ENCODE results near the gene RBM19.
"Not testable (repeated sequence)": the region's sequence is repeated elsewhere in the genome, so short reads cannot be mapped to it uniquely, and the experiment has no call there.

RBM19 gene

GRCh38 chr12:114006482-114007425 is 40.6 kb upstream of the RBM19 start:
- no peaks in the 10 kb centered on the region for H3K36me3 ChIP-seq (ENCODE audit: insufficient read depth, insufficient read length, low read length)
- H3K9ac ChIP-seq (ENCODE audit: insufficient read length, low read depth): no peak overlapping the region
- H3K4me3 ChIP-seq (ENCODE audit: insufficient read length, low read depth): no peak overlapping the region
- H3K4me1 ChIP-seq (ENCODE audit: insufficient read depth, insufficient read length): no peaks in the 10 kb centered on the region
- no peaks in the 10 kb centered on the region for H3K9me3 ChIP-seq (ENCODE audit: insufficient read depth, low read length)
- TF ChIP-seq YY1 (IDR thresholded peaks at IDR 0.05; ENCODE audit: insufficient read depth, insufficient read length) (no peak), ZNF274 (IDR thresholded peaks at IDR 0.05; ENCODE audit: low read depth, low read length) (no peak), SUZ12 (IDR thresholded peaks at IDR 0.05; ENCODE audit: extremely low read depth, insufficient read depth, insufficient read length) (no peak)
- no peak for DNase-seq (ENCODE audit: low read depth, low spot score)
- H3K27me3 ChIP-seq (ENCODE audit: insufficient read depth, insufficient read length): no peaks in the 10 kb centered on the region

GRCh38 chr12:114004402-114004801 is 38.3 kb upstream of the RBM19 start:
- H3K9ac ChIP-seq (ENCODE audit: insufficient read length, low read depth): no peak overlapping the region
- no peak overlapping the region for H3K4me3 ChIP-seq (ENCODE audit: insufficient read length, low read depth)
- H3K36me3 ChIP-seq (ENCODE audit: insufficient read depth, insufficient read length, low read length): no peaks in the 10 kb centered on the region
- H3K4me1 ChIP-seq (ENCODE audit: insufficient read depth, insufficient read length): no peaks in the 10 kb centered on the region
- DNase-seq (ENCODE audit: low read depth, low spot score): no peak
- no peak for TF ChIP-seq YY1 (IDR thresholded peaks at IDR 0.05; ENCODE audit: insufficient read depth, insufficient read length)
- no peak for TF ChIP-seq SUZ12 (IDR thresholded peaks at IDR 0.05; ENCODE audit: extremely low read depth, insufficient read depth, insufficient read length)
- TF ChIP-seq ZNF274 (IDR thresholded peaks at IDR 0.05; ENCODE audit: low read depth, low read length): no peak
- no peaks in the 10 kb centered on the region for H3K27me3 ChIP-seq (ENCODE audit: insufficient read depth, insufficient read length)
- H3K9me3 ChIP-seq (ENCODE audit: insufficient read depth, low read length): no peaks in the 10 kb centered on the region

DNA sequence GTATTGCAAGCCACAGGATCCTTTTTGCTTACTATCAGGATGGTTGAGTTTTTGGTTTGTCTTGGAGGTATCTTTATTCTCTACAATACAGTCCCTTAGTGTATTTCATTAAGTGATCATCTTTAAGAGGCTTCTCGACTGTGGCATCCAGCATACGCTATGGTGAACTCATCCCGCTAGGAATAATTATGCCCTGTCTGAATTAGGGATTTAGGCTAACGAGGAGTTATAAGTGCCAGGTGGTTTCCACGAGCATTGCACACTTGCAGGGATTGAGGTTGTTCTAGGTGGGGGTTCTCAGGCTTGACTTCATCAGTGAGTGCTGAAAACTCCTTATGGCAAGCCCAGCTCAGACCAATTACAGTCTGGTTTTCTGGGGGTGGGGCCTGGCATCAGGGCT is 37.2 kb upstream of the RBM19 start:
- no peak overlapping the region for H3K4me3 ChIP-seq (ENCODE audit: insufficient read length, low read depth)
- no peaks in the 10 kb centered on the region for H3K36me3 ChIP-seq (ENCODE audit: insufficient read depth, insufficient read length, low read length)
- no peaks in the 10 kb centered on the region for H3K4me1 ChIP-seq (ENCODE audit: insufficient read depth, insufficient read length)
- no peak overlapping the region for H3K9ac ChIP-seq (ENCODE audit: insufficient read length, low read depth)
- DNase-seq (ENCODE audit: low read depth, low spot score): no peak
- no peaks in the 10 kb centered on the region for H3K9me3 ChIP-seq (ENCODE audit: insufficient read depth, low read length)
- TF ChIP-seq ZNF274 (IDR thresholded peaks at IDR 0.05; ENCODE audit: low read depth, low read length) (no peak), SUZ12 (IDR thresholded peaks at IDR 0.05; ENCODE audit: extremely low read depth, insufficient read depth, insufficient read length) (no peak), YY1 (IDR thresholded peaks at IDR 0.05; ENCODE audit: insufficient read depth, insufficient read length) (no peak)
- no peaks in the 10 kb centered on the region for H3K27me3 ChIP-seq (ENCODE audit: insufficient read depth, insufficient read length)

DNA sequence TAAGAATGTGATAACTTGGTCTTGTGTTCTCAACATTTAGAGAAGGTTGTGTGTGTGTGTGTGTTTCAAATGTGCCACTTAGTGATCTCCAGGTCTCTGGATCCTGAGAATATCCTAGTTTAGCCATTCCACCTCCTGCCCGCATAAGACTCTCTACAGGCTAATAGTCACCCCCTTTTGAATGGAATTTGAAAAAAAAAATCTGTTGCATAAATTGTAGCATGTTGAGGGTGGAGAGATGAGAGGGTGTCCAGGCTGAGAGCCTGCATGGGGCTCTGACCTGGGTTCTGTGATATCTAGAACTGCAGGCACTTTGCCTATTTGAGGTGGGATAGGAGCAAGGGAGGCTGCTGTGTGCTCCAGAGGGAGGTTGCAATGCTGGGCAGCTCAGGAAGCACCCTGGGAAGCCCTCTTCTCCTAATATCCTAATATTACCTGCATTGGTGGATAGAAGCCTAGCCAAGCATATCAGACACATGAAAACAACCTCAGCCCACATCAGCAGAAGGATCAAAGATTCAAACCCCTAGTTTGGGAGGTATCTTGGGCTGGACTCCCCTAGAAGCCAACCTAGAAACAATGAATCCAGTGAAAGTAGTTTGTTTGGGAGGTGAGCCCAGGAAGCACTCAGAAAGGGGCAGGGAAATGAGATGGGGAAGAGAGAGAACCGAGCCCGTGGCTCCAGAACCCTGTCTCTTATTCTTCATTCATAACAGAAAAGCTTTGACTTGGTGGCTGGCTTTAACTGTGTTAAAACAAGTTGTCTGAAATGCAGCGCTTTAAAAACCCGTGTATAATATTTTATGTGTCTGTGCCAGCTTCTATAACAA is 35.6 kb upstream of the RBM19 start:
- TF ChIP-seq SUZ12 (IDR thresholded peaks at IDR 0.05; ENCODE audit: extremely low read depth, insufficient read depth, insufficient read length) (no peak), YY1 (IDR thresholded peaks at IDR 0.05; ENCODE audit: insufficient read depth, insufficient read length) (no peak), ZNF274 (IDR thresholded peaks at IDR 0.05; ENCODE audit: low read depth, low read length) (no peak)
- H3K9me3 ChIP-seq (ENCODE audit: insufficient read depth, low read length): no peaks in the 10 kb centered on the region
- H3K4me1 ChIP-seq (ENCODE audit: insufficient read depth, insufficient read length): no peaks in the 10 kb centered on the region
- H3K9ac ChIP-seq (ENCODE audit: insufficient read length, low read depth): no peak overlapping the region
- no peaks in the 10 kb centered on the region for H3K27me3 ChIP-seq (ENCODE audit: insufficient read depth, insufficient read length)
- DNase-seq (ENCODE audit: low read depth, low spot score): no peak
- H3K36me3 ChIP-seq (ENCODE audit: insufficient read depth, insufficient read length, low read length): no peaks in the 10 kb centered on the region
- no peak overlapping the region for H3K4me3 ChIP-seq (ENCODE audit: insufficient read length, low read depth)

DNA sequence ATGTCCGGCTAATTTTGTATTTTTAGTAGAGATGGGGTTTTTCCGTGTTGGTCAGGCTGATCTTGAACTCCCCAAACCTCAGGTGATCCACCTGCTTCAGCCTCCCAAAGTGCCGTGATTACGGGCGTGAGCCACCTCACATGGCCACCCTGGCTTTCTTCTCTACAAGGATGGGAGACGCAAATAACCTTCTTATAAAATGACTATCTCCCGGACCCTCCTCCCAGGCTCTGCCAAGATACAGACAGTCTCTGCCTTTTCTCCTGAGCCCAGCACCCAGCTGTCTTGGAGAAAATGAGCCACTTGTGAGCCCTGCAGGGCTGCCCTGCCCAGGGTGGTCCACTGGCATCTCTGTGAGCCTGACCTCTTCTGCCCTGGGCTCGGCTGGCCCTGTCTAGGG is 34.7 kb upstream of the RBM19 start:
- TF ChIP-seq YY1 (IDR thresholded peaks at IDR 0.05; ENCODE audit: insufficient read depth, insufficient read length): no peak
- TF ChIP-seq SUZ12 (IDR thresholded peaks at IDR 0.05; ENCODE audit: extremely low read depth, insufficient read depth, insufficient read length): no peak
- no peak for TF ChIP-seq ZNF274 (IDR thresholded peaks at IDR 0.05; ENCODE audit: low read depth, low read length)
- H3K36me3 ChIP-seq (ENCODE audit: insufficient read depth, insufficient read length, low read length): no peaks in the 10 kb centered on the region
- DNase-seq (ENCODE audit: low read depth, low spot score): no peak
- no peaks in the 10 kb centered on the region for H3K27me3 ChIP-seq (ENCODE audit: insufficient read depth, insufficient read length)
- H3K4me3 ChIP-seq (ENCODE audit: insufficient read length, low read depth): no peak overlapping the region
- no peaks in the 10 kb centered on the region for H3K4me1 ChIP-seq (ENCODE audit: insufficient read depth, insufficient read length)
- no peak overlapping the region for H3K9ac ChIP-seq (ENCODE audit: insufficient read length, low read depth)
- no peaks in the 10 kb centered on the region for H3K9me3 ChIP-seq (ENCODE audit: insufficient read depth, low read length)

GRCh38 chr12:114000261-114000660 is 34.1 kb upstream of the RBM19 start:
- not testable (repeated sequence) for H3K27me3 ChIP-seq (ENCODE audit: insufficient read depth, insufficient read length); H3K9ac ChIP-seq (ENCODE audit: insufficient read length, low read depth); H3K4me1 ChIP-seq (ENCODE audit: insufficient read depth, insufficient read length); H3K9me3 ChIP-seq (ENCODE audit: insufficient read depth, low read length); H3K4me3 ChIP-seq (ENCODE audit: insufficient read length, low read depth); DNase-seq (ENCODE audit: low read depth, low spot score); H3K36me3 ChIP-seq (ENCODE audit: insufficient read depth, insufficient read length, low read length)

- no peaks in the 10 kb centered on the region for H3K36me3 ChIP-seq (ENCODE audit: insufficient read depth, insufficient read length, low read length)
- H3K4me3 ChIP-seq (ENCODE audit: insufficient read length, low read depth): no peak overlapping the region
- TF ChIP-seq YY1 (IDR thresholded peaks at IDR 0.05; ENCODE audit: insufficient read depth, insufficient read length) (no peak), ZNF274 (IDR thresholded peaks at IDR 0.05; ENCODE audit: low read depth, low read length) (no peak), SUZ12 (IDR thresholded peaks at IDR 0.05; ENCODE audit: extremely low read depth, insufficient read depth, insufficient read length) (no peak)
- no peaks in the 10 kb centered on the region for H3K9me3 ChIP-seq (ENCODE audit: insufficient read depth, low read length)
- H3K9ac ChIP-seq (ENCODE audit: insufficient read length, low read depth): no peak overlapping the region
- no peaks in the 10 kb centered on the region for H3K27me3 ChIP-seq (ENCODE audit: insufficient read depth, insufficient read length)
- no peak for DNase-seq (ENCODE audit: low read depth, low spot score)
- H3K4me1 ChIP-seq (ENCODE audit: insufficient read depth, insufficient read length): peaks cover 2% of the 10 kb centered on the region
These were observed 31.2 kb upstream of the RBM19 start for GRCh38 chr12:113997365-113997764.

Data from NT2/D1 (cell line).